H9 (cell line): Measurements from ENCODE around the gene POLR2L. TPM values are rescaled to one million over a fixed set of nuclear protein-coding genes. Genes with fewer than 3 reads are reported as not detected.

Source experiments
- DNase-seq: peaks from one replicate; pipeline ENCODE4 v3.0.0-alpha.2; 2017
- H2AFZ ChIP-seq: one replicate; pipeline ENCODE4 v1.6.1; 2013; ENCODE audit warnings: mild to moderate bottlenecking, low read length, control low read depth, moderate library complexity
- H2AK5ac ChIP-seq: 2 replicates; pipeline ENCODE4 v1.6.1; 2013; ENCODE audit warnings: low read length, control low read depth, mixed read lengths; ENCODE audit not compliant: insufficient read length
- H2BK120ac ChIP-seq: one replicate; pipeline ENCODE4 v1.6.1; 2013; ENCODE audit warnings: low read depth, mild to moderate bottlenecking, low read length, control low read depth, inconsistent platforms; ENCODE audit not compliant: poor library complexity, severe bottlenecking
- H2BK12ac ChIP-seq: 2 replicates; pipeline ENCODE4 v1.6.1; 2013; ENCODE audit warnings: low read length, control low read depth, mixed read lengths, low read depth; ENCODE audit not compliant: insufficient read length
- H2BK15ac ChIP-seq: 2 replicates; pipeline ENCODE4 v1.6.1; 2013; ENCODE audit warnings: low read depth, low read length, control low read depth
- H2BK20ac ChIP-seq: one replicate; pipeline ENCODE4 v1.6.1; 2013; ENCODE audit warnings: low read depth, mild to moderate bottlenecking, low read length, control low read depth, inconsistent platforms; ENCODE audit not compliant: poor library complexity, severe bottlenecking
- H2BK5ac ChIP-seq: 2 replicates; pipeline ENCODE4 v1.6.1; 2013; ENCODE audit warnings: low read length, control low read depth, mixed read lengths; ENCODE audit not compliant: insufficient read length
- H3K14ac ChIP-seq: 2 replicates; pipeline ENCODE4 v1.6.1; 2013; ENCODE audit warnings: low read length, control low read depth; ENCODE audit not compliant: insufficient read depth
- H3K18ac ChIP-seq: 2 replicates; pipeline ENCODE4 v1.6.1; 2013; ENCODE audit warnings: low read depth, mild to moderate bottlenecking, mixed read lengths, low read length, control low read depth; ENCODE audit not compliant: insufficient read length
- H3K23ac ChIP-seq: 2 replicates; pipeline ENCODE4 v1.6.1; 2013; ENCODE audit warnings: low read length, control low read depth, mixed read lengths, low read depth; ENCODE audit not compliant: insufficient read length
- H3K23me2 ChIP-seq: 2 replicates; pipeline ENCODE4 v1.6.1; 2013; ENCODE audit warnings: low read depth, mild to moderate bottlenecking, mixed read lengths, low read length, control low read depth; ENCODE audit not compliant: insufficient read length, poor library complexity, severe bottlenecking
- H3K27ac ChIP-seq: 2 replicates; pipeline ENCODE4 v1.5.1; 2013; ENCODE audit warnings: low read length, control low read depth, mixed read lengths, low read depth; ENCODE audit not compliant: insufficient read length
- H3K27me3 ChIP-seq: 2 replicates; pipeline ENCODE4 v1.6.1; 2013; ENCODE audit warnings: low read length, control low read depth, inconsistent platforms; ENCODE audit not compliant: insufficient read depth
- H3K4ac ChIP-seq: 2 replicates; pipeline ENCODE4 v1.6.1; 2013; ENCODE audit warnings: low read depth, mild to moderate bottlenecking, control low read depth, inconsistent platforms, low read length, moderate library complexity
- H3K4me1 ChIP-seq: 2 replicates; pipeline ENCODE4 v1.6.1; 2013; ENCODE audit warnings: low read length, control low read depth, inconsistent platforms; ENCODE audit not compliant: insufficient read depth
- H3K4me2 ChIP-seq: 2 replicates; pipeline ENCODE4 v1.6.1; 2013; ENCODE audit warnings: low read length, control low read depth, mixed read lengths; ENCODE audit not compliant: insufficient read length, insufficient read depth
- H3K56ac ChIP-seq: 2 replicates; pipeline ENCODE4 v1.6.1; 2013; ENCODE audit warnings: low read depth, mild to moderate bottlenecking, mixed read lengths, low read length, control low read depth; ENCODE audit not compliant: insufficient read length
- H3K79me1 ChIP-seq: 2 replicates; pipeline ENCODE4 v1.6.1; 2013; ENCODE audit warnings: low read depth, mild to moderate bottlenecking, moderate library complexity, low read length, control low read depth, inconsistent platforms; ENCODE audit not compliant: insufficient read depth, poor library complexity, severe bottlenecking
- H3K79me2 ChIP-seq: 2 replicates; pipeline ENCODE4 v1.6.1; 2013; ENCODE audit warnings: low read length, control low read depth, inconsistent platforms; ENCODE audit not compliant: insufficient read depth
- H3K9ac ChIP-seq: 2 replicates; pipeline ENCODE4 v1.6.1; 2013; ENCODE audit warnings: low read length, control low read depth, mixed read lengths; ENCODE audit not compliant: insufficient read length; ENCODE audit errors: extremely low read depth
- H3K9me3 ChIP-seq: one replicate; pipeline ENCODE4 v1.6.1; 2013; ENCODE audit warnings: low read depth, low read length, inconsistent platforms; ENCODE audit not compliant: control insufficient read depth
- H3T11ph ChIP-seq: one replicate; pipeline ENCODE4 v1.6.1; 2013; ENCODE audit warnings: mild to moderate bottlenecking, low read length, control low read depth, inconsistent platforms
- H4K20me1 ChIP-seq: one replicate; pipeline ENCODE4 v1.6.1; 2013; ENCODE audit not compliant: control insufficient read depth, insufficient read length, insufficient read depth
- H4K5ac ChIP-seq: 2 replicates; pipeline ENCODE4 v1.6.1; 2013; ENCODE audit warnings: low read depth, mild to moderate bottlenecking, mixed read lengths, low read length, control low read depth; ENCODE audit not compliant: insufficient read length
- H4K8ac ChIP-seq: replicated peaks from 2 replicates; pipeline ENCODE4 v1.6.1; 2013; ENCODE audit warnings: low read length, control low read depth, mixed read lengths, low read depth; ENCODE audit not compliant: insufficient read length
- H4K91ac ChIP-seq: 2 replicates; pipeline ENCODE4 v1.6.1; 2013; ENCODE audit warnings: low read depth, mild to moderate bottlenecking, moderate library complexity, mixed read lengths, low read length, control low read depth; ENCODE audit not compliant: insufficient read length
- H3K27ac Mint-ChIP-seq, 3 experiments: 2 replicates in 2 of 3; 3 replicates in 1 of 3; pipeline ENCODE4 v1.8.0; 2020 to 2021; ENCODE audit warnings: mixed read lengths in 3 of 3, mild to moderate bottlenecking in 1 of 3, moderate library complexity in 1 of 3
- H3K27me3 Mint-ChIP-seq: 2 replicates; pipeline ENCODE4 v1.8.0; 2021; ENCODE audit warnings: low read depth, mild to moderate bottlenecking, moderate library complexity, mixed read lengths
- H3K36me3 Mint-ChIP-seq, 3 experiments: 2 replicates in 2 of 3; 3 replicates in 1 of 3; pipeline ENCODE4 v1.8.0; 2020 to 2021; ENCODE audit warnings: low read depth in 3 of 3, mixed read lengths in 3 of 3; ENCODE audit not compliant: insufficient read depth in 1 of 3
- H3K4me1 Mint-ChIP-seq, 2 experiments: 2 replicates each; pipeline ENCODE4 v1.8.0; 2020; ENCODE audit warnings: mixed read lengths in 2 of 2
- H3K4me3 Mint-ChIP-seq, 2 experiments: 2 replicates in 1 of 2; 3 replicates in 1 of 2; pipeline ENCODE4 v1.8.0; 2020 to 2021; ENCODE audit warnings: mild to moderate bottlenecking in 2 of 2, mixed read lengths in 2 of 2, moderate library complexity in 1 of 2
- H3K9me3 Mint-ChIP-seq, 2 experiments: 2 replicates in 1 of 2; 3 replicates in 1 of 2; pipeline ENCODE4 v1.8.0; 2020; ENCODE audit warnings: mild to moderate bottlenecking in 2 of 2, mixed read lengths in 2 of 2, moderate library complexity in 1 of 2
- WGBS: extraction: QIAGEN DNeasy Blood & Tissue Kit; methylation state at CpG from one replicate; pipeline ENCODE4 v1.1.7; 2013; ENCODE audit warnings: missing lambda C conversion rate, low lambda C conversion rate, mixed read lengths; ENCODE audit not compliant: insufficient read length; ENCODE audit errors: extremely low coverage; 5-methylcytosine and 5-hydroxymethylcytosine counted together
- total RNA-seq: library from RNA; stranded (reverse); gene quantifications from 2 replicates; pipeline ENCODE4 v1.2.1, GENCODE V29; 2021
- TF ChIP-seq, protein P1 (sequence below): fragments of 200-600 bp; sonication (generic); conservative IDR thresholded peaks from 3 replicates; pipeline ENCODE4 v1.8.0; 2021; ENCODE audit warnings: antibody characterized with exemption, mild to moderate bottlenecking

The POLR2L gene
- total RNA-seq, 1 experiment from 2014 or later: 135 TPM

DNA sequence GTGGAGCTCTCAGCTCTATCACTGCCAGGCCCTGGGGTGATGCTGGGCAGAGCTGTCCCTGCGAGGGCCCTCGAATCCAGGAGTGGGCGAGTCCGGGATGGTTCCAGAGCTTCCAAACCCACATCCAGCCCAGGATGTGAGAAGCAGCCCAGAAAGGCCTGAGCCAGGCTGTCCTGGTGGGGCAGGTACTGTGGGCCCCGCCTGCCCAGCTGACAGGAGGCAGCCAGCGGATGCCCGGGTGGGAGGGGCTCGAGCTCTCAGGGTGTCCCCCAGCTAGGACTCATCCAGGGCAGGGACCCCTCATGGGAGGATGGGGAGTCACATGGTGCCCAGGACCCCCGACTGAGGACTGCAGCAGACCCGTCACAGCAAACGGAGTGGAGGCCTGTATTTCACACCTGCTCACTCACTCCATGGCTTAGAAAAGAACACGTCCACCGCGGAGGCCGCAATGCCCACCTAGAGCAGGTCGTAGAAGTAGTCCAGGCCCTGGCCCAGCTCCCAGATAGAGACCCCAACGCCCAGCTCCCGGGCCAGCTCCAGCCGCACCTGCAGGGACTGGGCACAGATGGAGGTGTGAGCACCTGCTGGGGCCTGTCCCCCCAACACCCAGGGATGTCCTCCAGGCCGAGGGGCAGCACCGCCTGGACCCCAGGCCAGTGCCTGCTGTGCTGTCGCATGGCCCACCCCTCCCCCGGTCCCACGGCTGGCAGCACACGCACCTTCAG lies 27.2 kb upstream of the POLR2L start:
- Mint-ChIP-seq H3K36me3 (peaks cover 8 to 34% (median 28%) of the 10 kb centered on the region in 3 experiments), H3K27ac (peak overlapping the region in 1 of 3 experiments; percentile 52; a peak in 1 of 7 replicates), H3K4me3 (no peak overlapping the region), H3K27me3 (peaks cover 3% of the 10 kb centered on the region; the same call in 1 of the 2 replicates), H3K9me3 (no peaks in the 10 kb centered on the region), H3K4me1 (peaks cover 4 to 8% of the 10 kb centered on the region in 2 experiments)
- Histone ChIP-seq H3K9ac (no peak overlapping the region), H3K4ac (no peak overlapping the region), H3K27ac (no peak overlapping the region), H4K5ac (no peak overlapping the region), H3K4me2 (no peak overlapping the region), H3K23me2 (no peaks in the 10 kb centered on the region), H2AK5ac (no peak overlapping the region), H3K27me3 (no peaks in the 10 kb centered on the region), H3K23ac (no peak overlapping the region), H2BK15ac (no peak overlapping the region), H3K79me1 (no peaks in the 10 kb centered on the region), H2BK20ac (no peak overlapping the region), H3K14ac (no peak overlapping the region), H3T11ph (no peak overlapping the region), H2BK12ac (no peak overlapping the region), H4K20me1 (no peaks in the 10 kb centered on the region), H2BK120ac (no peak overlapping the region), H2BK5ac (no peak overlapping the region), H3K18ac (no peak overlapping the region), H3K79me2 (no peaks in the 10 kb centered on the region), H3K4me1 (no peaks in the 10 kb centered on the region), H4K91ac (no peak overlapping the region), H4K8ac (no peak overlapping the region), H3K56ac (no peak overlapping the region), H3K9me3 (no peaks in the 10 kb centered on the region), H2AFZ (no peak overlapping the region)
- no peak for DNase-seq
- no CpG with 5 or more reads among the region's 25 CpGs for WGBS
- TF ChIP-seq, protein P1, sequence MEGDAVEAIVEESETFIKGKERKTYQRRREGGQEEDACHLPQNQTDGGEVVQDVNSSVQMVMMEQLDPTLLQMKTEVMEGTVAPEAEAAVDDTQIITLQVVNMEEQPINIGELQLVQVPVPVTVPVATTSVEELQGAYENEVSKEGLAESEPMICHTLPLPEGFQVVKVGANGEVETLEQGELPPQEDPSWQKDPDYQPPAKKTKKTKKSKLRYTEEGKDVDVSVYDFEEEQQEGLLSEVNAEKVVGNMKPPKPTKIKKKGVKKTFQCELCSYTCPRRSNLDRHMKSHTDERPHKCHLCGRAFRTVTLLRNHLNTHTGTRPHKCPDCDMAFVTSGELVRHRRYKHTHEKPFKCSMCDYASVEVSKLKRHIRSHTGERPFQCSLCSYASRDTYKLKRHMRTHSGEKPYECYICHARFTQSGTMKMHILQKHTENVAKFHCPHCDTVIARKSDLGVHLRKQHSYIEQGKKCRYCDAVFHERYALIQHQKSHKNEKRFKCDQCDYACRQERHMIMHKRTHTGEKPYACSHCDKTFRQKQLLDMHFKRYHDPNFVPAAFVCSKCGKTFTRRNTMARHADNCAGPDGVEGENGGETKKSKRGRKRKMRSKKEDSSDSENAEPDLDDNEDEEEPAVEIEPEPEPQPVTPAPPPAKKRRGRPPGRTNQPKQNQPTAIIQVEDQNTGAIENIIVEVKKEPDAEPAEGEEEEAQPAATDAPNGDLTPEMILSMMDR: no peak
